HL-60/S4 treated with phorbol 12-myristate 13-acetate at 8.2 ng/mL for 4 days and 3 days (cell line): Measurements from ENCODE around the gene TRIM40.
"Not testable (repeated sequence)": the region's sequence is repeated elsewhere in the genome, so short reads cannot be mapped to it uniquely, and the experiment has no call there.

Experiments used
- in situ Hi-C: fragments of 300-500 bp; cut with MboI; formaldehyde crosslinking; loops from 2 replicates; pipeline ENCODE4 v1.15.0; 2022; ENCODE audit warnings: low sequenced_read_pairs

The TRIM40 gene

DNA sequence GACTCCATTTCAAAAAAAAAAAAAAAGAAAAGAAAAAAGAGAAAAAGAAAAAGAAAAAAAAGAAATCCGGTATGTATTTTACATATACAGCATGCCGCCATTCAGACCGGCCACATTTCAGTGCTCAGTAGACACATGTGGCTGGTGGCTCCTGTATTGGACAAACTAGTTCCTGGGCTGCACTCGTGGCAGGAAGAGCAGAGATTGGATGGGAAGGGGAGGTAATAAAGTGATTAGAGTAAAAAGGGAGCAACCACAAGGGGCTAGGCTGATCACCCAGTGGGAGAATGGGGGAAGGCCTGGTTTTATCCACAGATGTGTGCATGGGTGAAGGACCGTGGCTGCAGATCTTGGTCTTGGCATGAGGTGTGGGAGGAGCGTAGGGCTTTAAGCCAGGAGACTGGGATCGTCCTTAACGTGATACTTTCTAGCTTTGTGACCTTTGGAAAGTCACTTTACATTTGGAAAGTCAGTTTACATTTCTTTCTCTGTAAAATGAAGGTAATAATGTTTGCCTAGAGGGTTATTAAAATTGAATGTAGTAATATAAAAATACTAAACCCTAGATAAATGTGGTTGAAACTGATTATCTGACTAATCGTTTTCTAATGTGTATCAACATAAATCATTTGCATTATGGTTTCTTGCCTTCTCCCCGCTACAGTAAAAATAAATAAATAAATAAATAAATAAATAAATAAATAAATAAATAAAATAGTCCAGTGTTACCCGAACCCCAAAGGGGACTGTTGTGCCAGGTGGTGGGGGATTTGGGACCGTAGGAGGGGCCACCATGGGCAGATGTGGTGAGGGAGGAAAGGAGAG lies 26.5 kb downstream of the TRIM40 start:
- in situ Hi-C loops = no loop called here

DNA sequence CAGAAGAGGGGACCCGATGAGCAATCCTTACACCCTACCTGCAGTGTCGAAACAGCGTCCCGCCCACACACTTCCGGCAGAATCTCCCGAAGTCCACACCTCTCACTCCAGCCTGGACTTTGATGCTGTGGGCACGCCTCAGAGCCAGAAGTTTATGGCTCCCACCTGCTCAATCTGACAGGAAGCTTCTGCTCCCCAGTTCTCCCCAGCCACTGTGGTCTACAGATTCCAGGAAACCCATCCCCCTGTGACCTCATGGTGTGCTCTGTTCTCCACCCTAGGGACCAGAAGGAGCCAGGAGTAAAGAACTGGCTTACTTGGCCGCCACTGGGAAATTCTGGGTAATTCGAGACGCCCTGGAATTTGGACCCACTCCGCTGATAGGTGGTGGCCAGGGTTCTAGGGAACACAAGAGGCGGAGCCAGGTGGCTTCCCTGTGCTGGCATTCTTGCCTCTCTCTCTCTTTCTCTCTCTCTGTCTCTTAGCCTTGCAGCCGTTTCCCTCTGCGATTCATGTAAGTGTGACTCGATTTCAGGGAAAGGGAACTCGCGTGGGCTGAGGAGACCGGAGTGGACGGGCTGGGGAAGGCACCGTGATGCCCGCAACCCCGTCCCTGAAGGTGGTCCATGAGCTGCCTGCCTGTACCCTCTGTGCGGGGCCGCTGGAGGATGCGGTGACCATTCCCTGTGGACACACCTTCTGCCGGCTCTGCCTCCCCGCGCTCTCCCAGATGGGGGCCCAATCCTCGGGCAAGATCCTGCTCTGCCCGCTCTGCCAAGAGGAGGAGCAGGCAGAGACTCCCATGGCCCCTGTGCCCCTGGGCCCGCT lies 27.4 kb downstream of the TRIM40 start, which contains the start of gene TRIM15:
Gene TRIM15, plus strand, starts transcription at position 457 of the 828 bp plus-strand sequence. Its CDS starts 139 bp downstream, at position 596.
- in situ Hi-C loops = no loop called here

DNA sequence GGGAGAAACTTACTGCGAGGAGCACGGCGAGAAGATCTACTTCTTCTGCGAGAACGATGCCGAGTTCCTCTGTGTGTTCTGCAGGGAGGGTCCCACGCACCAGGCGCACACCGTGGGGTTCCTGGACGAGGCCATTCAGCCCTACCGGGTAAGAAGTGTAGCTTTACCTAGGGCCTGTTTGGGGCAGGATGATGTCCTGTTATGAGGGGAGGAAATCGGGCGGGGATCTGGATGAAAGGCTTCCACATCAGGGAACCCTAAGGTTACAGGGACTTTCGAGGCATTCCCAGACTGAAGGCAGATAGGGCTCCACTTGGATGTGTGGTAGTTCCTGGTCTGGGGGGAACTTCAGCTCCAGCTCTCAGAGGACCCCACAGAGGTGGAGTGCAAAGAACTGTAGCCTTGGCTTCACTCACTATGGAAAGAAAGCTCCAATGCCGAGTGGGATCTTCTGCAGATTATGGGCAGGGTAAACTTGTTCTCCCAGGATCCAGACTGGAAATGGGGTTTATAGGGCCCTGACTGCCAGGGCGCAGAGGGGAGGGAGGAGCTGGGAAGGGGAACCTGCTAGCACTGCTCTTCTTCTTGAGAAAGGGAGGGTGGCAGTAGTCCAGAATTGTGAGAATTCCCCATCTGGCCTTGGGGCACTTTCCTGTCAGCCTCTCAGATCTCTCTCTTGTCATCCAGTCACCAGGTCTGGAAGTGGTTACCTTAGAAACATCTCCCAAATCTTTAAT lies 28.1 kb downstream of the TRIM40 start:
- in situ Hi-C loops = no loop called here

DNA sequence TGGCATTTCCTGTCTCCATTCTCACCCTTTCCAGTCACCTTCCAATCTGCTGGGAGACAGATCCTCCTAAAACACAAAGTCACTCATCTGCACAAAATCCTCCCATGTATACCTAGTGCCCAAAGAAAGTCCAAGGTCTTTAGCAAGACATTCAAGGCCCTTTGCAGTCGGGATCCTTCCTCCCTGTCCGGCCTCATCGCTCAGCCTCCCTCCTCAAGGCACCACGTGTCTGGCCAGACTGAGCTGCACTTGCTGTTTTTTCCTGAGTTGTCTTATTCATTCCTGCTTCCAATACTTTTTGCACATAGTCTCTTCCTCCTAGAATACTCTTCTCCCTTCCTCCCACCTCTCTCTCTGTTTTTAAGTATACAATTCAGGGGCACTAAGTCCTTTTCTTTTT lies 28.8 kb downstream of the TRIM40 start:
- in situ Hi-C loops = no loop called here

DNA sequence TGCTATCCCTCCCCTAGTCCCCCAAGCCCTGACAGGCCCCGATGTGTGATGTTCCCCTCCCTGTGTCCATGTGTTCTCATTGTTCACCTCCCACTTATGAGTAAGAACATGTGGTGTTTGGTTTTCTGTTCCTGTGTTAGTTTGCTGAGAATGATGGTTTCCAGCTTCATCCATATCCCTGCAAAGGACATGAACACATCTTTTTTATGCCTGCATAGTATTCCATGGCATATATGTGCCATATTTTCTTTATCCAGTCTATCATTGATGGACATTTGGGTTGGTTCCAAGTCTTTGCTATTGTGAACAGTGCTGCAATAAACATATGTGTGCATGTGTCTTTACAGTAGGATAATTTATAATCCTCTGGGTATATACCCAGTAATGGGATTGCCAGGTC lies 29.3 kb downstream of the TRIM40 start:
- in situ Hi-C loops = not testable (repeated sequence)

DNA sequence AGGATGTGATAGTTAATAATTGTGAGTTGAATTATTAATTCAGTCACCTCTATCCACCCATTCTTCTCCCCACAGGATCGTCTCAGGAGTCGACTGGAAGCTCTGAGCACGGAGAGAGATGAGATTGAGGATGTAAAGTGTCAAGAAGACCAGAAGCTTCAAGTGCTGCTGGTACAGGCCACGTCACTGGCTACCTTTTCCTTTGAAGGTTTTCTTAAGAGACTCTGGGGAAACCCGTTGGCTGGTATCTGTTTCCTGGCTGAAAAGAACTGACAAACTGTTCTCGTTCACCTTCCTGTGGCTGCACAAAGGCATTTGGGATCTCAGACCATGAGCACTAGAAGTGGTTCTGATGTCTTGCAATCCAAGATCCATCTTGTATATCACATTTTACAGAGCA lies 31.2 kb downstream of the TRIM40 start:
- in situ Hi-C loops = no loop called here

DNA sequence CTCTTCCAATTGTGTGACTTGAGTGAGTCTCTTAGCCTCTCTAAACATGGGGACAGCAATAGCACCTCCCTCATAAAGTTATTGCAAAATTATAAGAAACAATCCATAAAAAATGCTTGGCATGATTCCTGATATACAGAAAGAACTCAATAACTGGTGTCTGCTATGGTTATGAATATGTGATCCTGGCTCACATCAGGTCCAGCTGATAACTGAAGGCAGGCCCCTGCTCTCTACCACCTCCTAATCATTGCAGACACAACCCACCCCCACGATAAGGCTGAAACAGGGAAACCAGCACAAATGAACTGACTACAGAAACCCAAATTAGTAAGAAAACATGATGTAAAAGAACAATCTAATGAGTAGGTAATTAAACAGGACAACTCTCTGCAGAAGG lies 32.8 kb downstream of the TRIM40 start:
- in situ Hi-C loops = no loop called here

DNA sequence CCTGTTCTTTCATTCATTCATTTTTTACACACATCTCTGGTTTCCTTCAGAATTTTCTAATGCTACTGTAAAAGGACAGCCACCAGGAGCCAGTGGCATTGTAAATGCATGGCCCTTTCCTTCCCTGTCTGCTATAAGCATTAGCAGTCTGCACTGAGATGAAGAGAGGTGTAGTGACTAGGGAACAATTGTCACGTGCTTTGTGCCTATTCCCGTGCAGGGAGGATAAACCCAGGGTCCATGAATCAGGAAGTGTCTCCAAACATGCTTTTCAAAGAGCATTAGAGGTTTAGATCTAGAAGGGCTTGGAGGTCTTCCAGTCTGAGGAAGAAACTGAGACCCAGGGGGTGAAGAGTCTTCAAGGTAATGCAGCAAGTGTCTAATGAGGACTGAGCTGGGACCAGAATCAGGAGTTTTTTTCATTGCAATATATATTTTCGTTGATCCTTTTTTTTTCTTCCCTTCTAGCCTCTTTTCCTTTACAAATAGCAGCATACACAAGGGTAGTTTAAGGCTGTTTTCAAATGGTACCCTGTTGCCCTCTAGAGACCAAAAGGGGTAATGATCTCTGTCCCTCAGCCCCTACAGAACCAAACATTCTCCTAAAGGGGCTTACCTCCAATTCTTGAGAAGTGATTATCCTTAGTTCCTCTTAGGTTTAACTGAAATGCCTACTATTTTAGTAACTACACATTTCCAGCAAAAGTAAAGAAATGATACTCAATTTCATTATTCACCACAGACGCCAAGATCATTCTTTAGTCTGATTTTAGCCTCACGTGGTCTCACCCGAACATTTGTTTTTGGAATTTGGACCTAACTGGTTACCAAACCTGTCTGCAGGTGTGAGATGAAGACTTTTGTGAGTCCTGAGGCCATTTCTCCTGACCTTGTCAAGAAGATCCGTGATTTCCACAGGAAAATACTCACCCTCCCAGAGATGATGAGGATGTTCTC lies 34.0 kb downstream of the TRIM40 start:
- in situ Hi-C loops = no loop called here

DNA sequence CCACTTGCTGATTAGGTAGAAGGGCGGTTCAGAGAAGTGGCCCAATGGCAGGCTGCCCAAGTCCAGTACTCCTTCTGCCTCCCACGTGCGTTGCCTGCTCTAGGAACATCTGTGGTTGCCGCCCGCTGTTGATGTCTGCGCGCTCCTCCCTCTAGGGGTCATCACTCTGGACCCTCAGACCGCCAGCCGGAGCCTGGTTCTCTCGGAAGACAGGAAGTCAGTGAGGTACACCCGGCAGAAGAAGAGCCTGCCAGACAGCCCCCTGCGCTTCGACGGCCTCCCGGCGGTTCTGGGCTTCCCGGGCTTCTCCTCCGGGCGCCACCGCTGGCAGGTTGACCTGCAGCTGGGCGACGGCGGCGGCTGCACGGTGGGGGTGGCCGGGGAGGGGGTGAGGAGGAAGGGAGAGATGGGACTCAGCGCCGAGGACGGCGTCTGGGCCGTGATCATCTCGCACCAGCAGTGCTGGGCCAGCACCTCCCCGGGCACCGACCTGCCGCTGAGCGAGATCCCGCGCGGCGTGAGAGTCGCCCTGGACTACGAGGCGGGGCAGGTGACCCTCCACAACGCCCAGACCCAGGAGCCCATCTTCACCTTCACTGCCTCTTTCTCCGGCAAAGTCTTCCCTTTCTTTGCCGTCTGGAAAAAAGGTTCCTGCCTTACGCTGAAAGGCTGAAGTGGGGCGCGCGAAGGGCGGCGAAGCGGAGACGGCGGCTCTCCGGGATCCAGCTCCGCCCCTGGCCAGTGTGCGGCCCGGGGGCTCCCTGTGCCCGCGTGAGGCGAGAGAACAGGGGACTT lies 35.9 kb downstream of the TRIM40 start:
- in situ Hi-C loops = no loop called here

DNA sequence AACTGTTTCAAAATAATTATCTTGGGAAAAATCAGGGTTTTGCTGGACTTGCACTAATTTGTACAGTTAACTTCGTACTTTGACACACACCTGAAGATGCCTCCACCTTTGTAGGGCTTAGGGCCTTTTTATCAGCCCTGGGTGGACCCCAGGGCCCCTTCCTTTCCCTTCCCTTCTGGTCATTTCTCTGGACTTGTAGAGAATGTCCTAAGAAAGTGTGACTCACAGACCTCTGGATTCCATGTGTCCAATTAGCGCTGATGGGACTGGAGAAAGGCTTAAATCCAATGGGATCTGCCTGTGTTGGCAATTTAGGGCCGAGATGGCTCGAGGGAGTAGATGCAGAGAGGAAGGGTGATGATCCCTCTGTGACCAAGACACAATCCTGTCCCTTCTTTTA lies 36.7 kb downstream of the TRIM40 start:
- in situ Hi-C loops = no loop called here

DNA sequence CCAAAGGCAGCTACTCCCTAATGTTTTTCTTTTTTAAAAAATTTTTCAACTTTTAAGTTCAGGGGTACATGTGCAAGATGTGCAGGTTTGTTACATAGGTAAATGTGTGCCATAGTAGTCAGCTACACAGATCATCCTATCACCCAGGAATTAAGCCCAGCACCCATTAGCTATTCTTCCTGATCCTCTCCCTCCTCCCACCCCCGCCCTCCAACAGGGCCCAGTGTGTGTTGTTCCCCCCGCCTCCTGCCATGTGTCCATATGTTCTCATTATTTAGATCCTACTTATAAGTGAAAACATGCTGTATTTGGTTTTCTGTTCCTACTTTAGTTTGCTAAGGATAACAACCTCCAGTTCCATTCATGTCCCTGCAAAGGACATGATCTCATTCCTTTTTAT lies 39.8 kb downstream of the TRIM40 start:
- in situ Hi-C loops = no loop called here

DNA sequence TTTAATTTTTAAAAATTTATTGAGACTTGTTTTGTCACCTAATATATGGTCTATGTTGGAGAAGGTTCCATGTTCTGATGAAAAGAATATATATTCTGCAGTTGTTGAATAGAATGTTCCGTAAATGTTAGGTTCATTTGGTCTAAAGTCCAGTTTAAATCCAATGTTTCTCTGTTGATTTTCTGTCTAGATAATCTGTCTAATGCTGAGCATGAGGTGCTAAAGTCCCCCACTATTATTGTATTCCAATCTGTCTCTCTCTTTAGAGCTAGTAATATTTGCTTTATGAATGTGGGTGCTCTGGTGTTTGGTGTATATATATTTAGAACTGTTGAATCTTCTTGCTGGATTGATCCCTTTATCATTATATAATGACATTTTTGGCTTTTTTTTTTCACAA lies 42.9 kb downstream of the TRIM40 start:
- in situ Hi-C loops = no loop called here

DNA sequence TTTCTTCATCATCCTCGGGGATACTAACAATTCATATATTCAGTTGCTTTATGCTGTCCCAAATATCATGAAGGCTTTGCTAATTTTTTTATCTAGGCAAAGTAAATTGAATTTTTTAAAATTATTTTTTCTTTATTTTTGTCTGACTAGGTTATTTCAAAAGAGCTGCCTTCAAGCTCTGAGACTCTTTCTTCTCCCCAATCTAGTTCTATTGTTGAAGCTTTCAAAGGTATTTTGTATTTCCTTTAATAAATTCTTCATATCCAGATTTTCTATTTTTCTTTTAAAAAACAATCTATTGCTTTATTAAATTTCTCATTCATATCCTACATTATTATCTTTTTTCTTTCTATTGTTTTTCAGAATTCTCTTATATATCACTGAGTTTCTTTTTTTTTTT lies 44.2 kb downstream of the TRIM40 start:
- in situ Hi-C loops = no loop called here

DNA sequence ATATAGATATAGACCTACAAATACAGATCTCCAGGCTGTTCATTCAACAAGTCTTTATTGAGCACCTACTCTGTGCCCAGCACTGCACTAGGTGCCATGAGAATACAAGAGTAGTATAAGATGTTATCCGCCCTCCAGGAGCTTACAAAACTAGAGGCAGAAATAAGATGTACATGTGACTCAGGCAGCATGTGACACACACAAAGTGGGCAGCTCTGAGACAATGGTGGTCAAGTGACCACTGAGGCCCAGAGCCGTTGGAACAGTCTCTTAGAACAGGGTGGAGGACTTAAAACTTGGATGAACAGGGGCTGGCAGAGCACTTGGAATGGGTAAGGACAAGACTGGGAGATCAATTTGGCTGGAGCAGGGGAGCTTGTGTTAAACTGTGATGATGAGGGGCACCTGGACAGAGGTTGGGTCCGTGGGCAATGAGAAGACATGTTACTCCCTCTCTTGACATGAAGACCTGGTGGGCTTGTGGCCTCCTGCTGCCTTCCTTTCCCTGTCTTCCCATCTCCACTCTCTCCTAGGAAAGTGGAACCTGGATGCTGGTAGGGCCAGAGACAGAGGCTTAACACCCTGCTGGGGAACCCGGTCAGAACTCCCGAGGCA lies 48.6 kb downstream of the TRIM40 start:
- in situ Hi-C loops = no loop called here

DNA sequence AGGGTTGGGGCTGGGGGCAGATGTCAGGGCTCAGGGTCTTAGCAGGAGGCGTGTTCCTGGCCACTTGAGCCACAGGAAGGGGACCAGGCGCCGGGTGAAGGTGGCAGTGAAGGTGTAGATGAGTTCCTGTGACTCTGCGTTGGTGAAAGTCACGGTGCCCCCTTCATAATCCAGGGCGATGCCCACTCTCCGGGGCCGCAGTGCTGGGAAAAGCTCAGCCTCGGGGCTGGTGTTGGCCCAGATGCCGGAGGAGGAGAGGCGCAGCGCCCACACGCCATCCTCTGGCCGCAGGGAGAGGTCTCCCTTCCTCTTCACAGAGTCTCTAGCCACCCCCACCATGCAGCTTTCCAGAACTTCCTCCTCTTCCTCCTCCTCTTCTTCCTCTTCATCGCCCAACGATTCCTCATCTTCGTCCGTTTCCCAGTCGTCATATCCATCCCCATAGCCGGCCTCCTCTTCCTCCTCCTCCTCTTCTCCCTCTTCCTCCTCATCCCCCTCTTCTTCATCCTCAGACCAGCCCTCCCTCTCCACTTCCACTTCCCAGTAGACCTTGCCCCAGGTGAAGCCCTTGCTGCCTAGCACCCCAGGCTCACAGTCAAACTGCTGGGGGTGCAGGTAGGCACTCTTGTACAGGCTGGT lies 50.0 kb downstream of the TRIM40 start:
- in situ Hi-C loops = no loop called here

DNA sequence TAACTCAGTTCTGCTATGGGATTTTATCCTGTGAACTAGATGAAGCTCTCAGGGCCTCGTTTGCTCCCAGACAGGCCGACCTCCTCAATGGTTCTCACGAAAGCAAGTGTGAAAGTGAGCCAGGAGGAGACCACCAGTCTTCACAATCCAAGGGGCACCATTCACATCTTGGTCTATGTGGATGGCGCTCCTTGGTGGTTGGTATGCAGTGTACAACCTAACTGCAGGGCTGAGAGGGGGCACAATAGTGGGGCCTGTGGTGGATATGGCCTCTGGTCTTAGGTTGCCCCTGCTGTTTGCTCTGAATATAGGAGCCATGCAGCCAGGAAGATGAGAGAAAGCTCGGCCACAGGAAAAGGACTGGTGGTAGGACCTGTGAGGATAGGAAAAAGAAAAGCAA lies 52.6 kb downstream of the TRIM40 start:
- in situ Hi-C loops = no loop called here

DNA sequence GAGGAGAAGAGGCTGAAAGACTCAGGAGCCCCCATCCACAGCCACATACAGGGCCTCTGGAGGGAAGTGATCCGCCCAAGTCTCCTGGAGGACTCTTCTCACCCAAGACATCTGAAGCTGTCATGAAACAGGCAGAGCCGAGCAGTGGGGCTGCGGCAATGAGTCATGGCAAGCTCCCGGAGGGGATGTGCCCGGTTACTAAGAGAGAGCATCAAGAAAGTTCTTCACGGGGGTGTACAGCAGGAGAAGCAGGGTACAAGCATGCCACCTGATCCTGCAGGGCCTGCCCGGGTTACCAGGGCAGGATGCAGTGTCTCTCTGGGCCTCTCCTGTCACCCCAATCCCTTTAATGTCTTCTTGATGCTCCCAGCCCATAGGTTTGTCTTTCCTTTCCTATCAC lies 56.1 kb downstream of the TRIM40 start:
- in situ Hi-C loops = no loop called here

DNA sequence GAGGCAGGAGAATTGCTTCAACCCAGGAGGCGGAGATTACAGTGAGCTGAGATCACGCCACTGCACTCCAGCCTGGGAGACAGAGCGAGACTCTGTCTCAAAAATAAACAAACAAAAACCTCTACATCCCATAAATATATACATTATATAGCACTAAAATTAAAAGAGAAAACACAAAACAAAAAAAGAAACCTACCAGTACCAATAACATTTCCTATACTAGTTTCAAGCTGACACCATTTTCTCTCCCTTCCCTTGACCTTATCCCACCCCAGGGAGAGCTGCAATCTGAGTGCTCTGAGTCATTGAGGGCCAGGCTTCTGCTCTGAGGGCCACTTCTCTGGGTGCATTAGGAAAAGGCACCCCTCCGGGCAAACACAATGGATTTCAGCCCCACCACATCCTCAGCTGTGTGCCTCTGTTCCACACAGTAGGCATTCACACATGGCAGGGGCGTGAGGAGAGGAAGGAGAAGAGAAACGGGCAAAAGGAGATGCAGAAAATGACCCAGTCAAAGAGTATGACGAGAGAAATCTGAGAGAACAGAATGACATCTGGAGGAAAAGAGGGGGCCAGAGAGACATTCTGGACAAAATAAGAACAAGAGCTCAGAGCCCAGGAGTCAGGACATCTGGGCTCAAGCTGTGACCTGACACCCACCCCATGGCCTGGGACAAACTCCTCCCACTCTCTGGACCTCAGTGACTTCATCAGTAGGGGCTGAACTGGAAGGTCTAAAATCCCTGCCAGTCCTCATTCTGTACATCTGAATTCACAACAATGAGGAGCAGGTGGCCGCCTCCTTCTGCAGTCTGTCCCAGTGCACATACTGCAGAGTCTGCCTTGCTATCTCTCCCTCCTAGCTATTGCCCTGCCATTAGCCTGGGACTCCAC lies 59.1 kb downstream of the TRIM40 start:
- in situ Hi-C loops = no loop called here
